Heart left ventricle (tissue), 16 donors: Measurements from ENCODE around the gene HIC1. TPM values are rescaled to one million over a fixed set of nuclear protein-coding genes. Genes with fewer than 3 reads are reported as not detected.

ENCODE experiments used
- ATAC-seq, 4 donors: fragments of 200-7000 bp; cut with Tn5 transposase; one replicate each; pipeline ENCODE4 v1.9.1; 2020 to 2022; ENCODE audit warnings: moderate library complexity in 4 of 4, mild to moderate bottlenecking in 3 of 4, moderate number of reproducible peaks in 1 of 4
- DNase-seq, 5 donors: peaks; one replicate each; pipeline ENCODE4 v3.0.0-alpha.2; 2020
- H3K27ac ChIP-seq, 12 donors: fragments of 200-600 bp; sonication (generic) in 4 of 12; one replicate each; pipeline versions ENCODE4 v1.5.0 to v1.8.0; 2016 to 2022; ENCODE audit warnings: mild to moderate bottlenecking in 2 of 12
- H3K27me3 ChIP-seq, 9 donors: fragments of 200-600 bp; sonication (generic) in 2 of 9; one replicate each; pipeline versions ENCODE4 v1.5.1 to v1.8.0; 2016 to 2022; ENCODE audit warnings: mild to moderate bottlenecking in 3 of 9
- H3K36me3 ChIP-seq, 9 donors: fragments of 200-600 bp; sonication (generic) in 2 of 9; one replicate each; pipeline versions ENCODE4 v1.5.0 to v1.8.0; 2018 to 2022; ENCODE audit warnings: mild to moderate bottlenecking in 2 of 9
- H3K4me1 ChIP-seq, 12 donors: fragments of 200-600 bp; sonication (generic) in 4 of 12; one replicate each; pipeline versions ENCODE4 v1.5.0 to v1.8.0; 2016 to 2022; ENCODE audit warnings: mild to moderate bottlenecking in 3 of 12
- H3K4me3 ChIP-seq, 12 donors: fragments of 200-600 bp; sonication (generic) in 4 of 12; one replicate each; pipeline versions ENCODE4 v1.5.0 to v1.8.0; 2017 to 2022; ENCODE audit warnings: mild to moderate bottlenecking in 9 of 12, moderate library complexity in 4 of 12
- H3K9me3 ChIP-seq, 12 donors: fragments of 200-600 bp; sonication (generic) in 4 of 12; one replicate each; pipeline versions ENCODE4 v1.5.0 to v1.8.0; 2016 to 2022; ENCODE audit warnings: mild to moderate bottlenecking in 1 of 12
- POLR2A ChIP-seq, 2 donors: fragments of 450-650 bp; IDR thresholded peaks; one replicate each; pipeline ENCODE4 v1.6.1; 2017; ENCODE audit warnings: antibody characterized with exemption in 2 of 2, mild to moderate bottlenecking in 2 of 2, moderate library complexity in 2 of 2
- WGBS, 4 donors: extraction: QIAGEN DNeasy Blood & Tissue Kit in 2 of 4; methylation state at CpG; one replicate each; pipeline versions ENCODE4 v1.1.5 to v1.1.7; 2013 to 2018; 5-methylcytosine and 5-hydroxymethylcytosine counted together
- intact Hi-C, 10 donors: fragments of 100-400 bp; cut with DNase I; formaldehyde crosslinking; loops; one replicate each; pipeline versions ENCODE4 v1.11.1 to v1.14.2; 2022
- polyA plus RNA-seq, 2 donors: library from polyadenylated mRNA; stranded (reverse); fragments of 200-250 nt; gene quantifications; one replicate each; pipeline ENCODE4 v1.2.3, GENCODE V29; 2013
- total RNA-seq, 9 donors: library from RNA; depleted of rRNA in 2 of 9; stranded (reverse); fragments of >200 nt in 2 of 9; fragmentation: NEBNext Ultra II Directional in 3 of 9; extraction: Animal tissue kit (Norgen Biotek cat#: 25700) in 3 of 9; gene quantifications; one replicate each; pipeline versions ENCODE4 v1.1.0 to v1.2.4, GENCODE V29; 2016 to 2023
- TF ChIP-seq, protein P1 (sequence below), 12 donors: fragments of 200-600 bp; sonication (generic) in 4 of 12; IDR thresholded peaks; one replicate each; pipeline versions ENCODE4 v1.5.0 to v1.8.0; 2018 to 2022; ENCODE audit warnings: antibody characterized with exemption in 12 of 12, mild to moderate bottlenecking in 5 of 12
- donor health status: ischemic (EF 13 %, LVEDD 7.1; RV severe dilation, severe dysfunction).
- donor health status: healthy with polysubstance abuse.
- donor health status: DM: no; HTN: yes; CAD: no.
- donor health status: DM: no; HTN: no; CAD: no.
- donor health status: ischemic (EF 25% LVEDD 6.9; RV normal size, moderate dysfunction).
- donor health status: ischemic (EF 25% LVEDD 5.7; RV mildly dilated, moderate dysfunction).
- donor health status: healthy.
- donor health status: DM: yes; HTN: yes; CAD: no.
- donor health status: ischemic (EF 35%, LVEDD 5.7; RV mildly dilated, moderate dysfunction).
- donor health status: nonischemic (EF 11% LVEDD 7.7; RV severe dilation, severe dysfunction).
- donor health status: DM: yes; HTN: yes; CAD: no.
- donor health status: PGD.
- donor health status: ischemic (EF 29% LVEDD 5.4; RV normal size, mild dysfunction).
- donor health status: nonischemic (EF 23%, LVEDD 6.1; RV moderate dilation, normal function).

Gene HIC1
- total and polyA plus RNA-seq, 11 donors = 8.3 to 29.6 (median 14.2) TPM

GRCh38 chr17:2029911-2030778 lies 24.8 kb upstream of the HIC1 start, which contains the start of gene DPH1:
Gene DPH1 (plus strand): TSS chr17:2030153. CDS start chr17:2030170, 17 bp downstream.
- DNase-seq (peak; percentile 90 to 94 (median 92)), ATAC-seq (peak; percentile 83 to 93 (median 88))
- 0 to 3% (median 1%) methylated on average over 48 to 59 of the region's 59 CpGs for WGBS, 4 donors
- H3K27me3 ChIP-seq = peaks cover 0 to 29% (median 0%) of the 10 kb centered on the region in 9 donors
- H3K9me3 ChIP-seq = no peaks in the 10 kb centered on the region
- peaks cover 0 to 14% (median 7%) of the 10 kb centered on the region in 9 donors for H3K36me3 ChIP-seq
- intact Hi-C loops = loop anchor here in 5 of 10 donors (2.0 to 10.0 kb wide), 11 partner anchors 58 to 465 kb away; partner anchors contain the start of genes PITPNA (in 1 of the 5) and WDR81 (in 1 of the 5)
- peaks cover 10 to 48% (median 29%) of the 10 kb centered on the region in 12 donors for H3K4me1 ChIP-seq
- H3K27ac ChIP-seq = peak within 1 kb of the TSS in 10 of 12 donors; percentile 44 to 87 (median 72)
- H3K4me3 ChIP-seq = peak within 1 kb of the TSS; percentile 64 to 100 (median 91)
- TF ChIP-seq, protein P1, sequence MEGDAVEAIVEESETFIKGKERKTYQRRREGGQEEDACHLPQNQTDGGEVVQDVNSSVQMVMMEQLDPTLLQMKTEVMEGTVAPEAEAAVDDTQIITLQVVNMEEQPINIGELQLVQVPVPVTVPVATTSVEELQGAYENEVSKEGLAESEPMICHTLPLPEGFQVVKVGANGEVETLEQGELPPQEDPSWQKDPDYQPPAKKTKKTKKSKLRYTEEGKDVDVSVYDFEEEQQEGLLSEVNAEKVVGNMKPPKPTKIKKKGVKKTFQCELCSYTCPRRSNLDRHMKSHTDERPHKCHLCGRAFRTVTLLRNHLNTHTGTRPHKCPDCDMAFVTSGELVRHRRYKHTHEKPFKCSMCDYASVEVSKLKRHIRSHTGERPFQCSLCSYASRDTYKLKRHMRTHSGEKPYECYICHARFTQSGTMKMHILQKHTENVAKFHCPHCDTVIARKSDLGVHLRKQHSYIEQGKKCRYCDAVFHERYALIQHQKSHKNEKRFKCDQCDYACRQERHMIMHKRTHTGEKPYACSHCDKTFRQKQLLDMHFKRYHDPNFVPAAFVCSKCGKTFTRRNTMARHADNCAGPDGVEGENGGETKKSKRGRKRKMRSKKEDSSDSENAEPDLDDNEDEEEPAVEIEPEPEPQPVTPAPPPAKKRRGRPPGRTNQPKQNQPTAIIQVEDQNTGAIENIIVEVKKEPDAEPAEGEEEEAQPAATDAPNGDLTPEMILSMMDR (IDR thresholded peaks at IDR 0.05) = no peak
- TF ChIP-seq POLR2A (IDR thresholded peaks at IDR 0.05) = peak in 1 of 2 donors; percentile 65

- peaks cover 10 to 42% (median 24%) of the 10 kb centered on the region in 12 donors for H3K4me1 ChIP-seq
- 21 to 29% (median 24%) methylated on average over 10 of the region's 10 CpGs for WGBS, 4 donors
- no peaks in the 10 kb centered on the region for H3K9me3 ChIP-seq
- TF ChIP-seq, protein P1 (IDR thresholded peaks at IDR 0.05) = peak in 9 of 12 donors; percentile 15 to 53 (median 36)
- no peak for TF ChIP-seq POLR2A (IDR thresholded peaks at IDR 0.05)
- peaks cover 0 to 18% (median 11%) of the 10 kb centered on the region in 9 donors for H3K36me3 ChIP-seq
- ATAC-seq (no peak), DNase-seq (peak in 1 of 5 donors; percentile 55)
- H3K27me3 ChIP-seq = peaks cover 0 to 23% (median 0%) of the 10 kb centered on the region in 9 donors
- H3K4me3 ChIP-seq = peak overlapping the region; percentile 64 to 100 (median 91)
- intact Hi-C loops = loop anchor here in 3 of 10 donors (10.0 kb wide), 3 partner anchors 296 to 466 kb away; partner anchors contain the start of gene PITPNA (in 1 of the 3)
- H3K27ac ChIP-seq = peak overlapping the region in 5 of 12 donors; percentile 56 to 87 (median 80)
Measured at GRCh38 chr17:2030779-2031163, 24.1 kb upstream of the HIC1 start.

DNA sequence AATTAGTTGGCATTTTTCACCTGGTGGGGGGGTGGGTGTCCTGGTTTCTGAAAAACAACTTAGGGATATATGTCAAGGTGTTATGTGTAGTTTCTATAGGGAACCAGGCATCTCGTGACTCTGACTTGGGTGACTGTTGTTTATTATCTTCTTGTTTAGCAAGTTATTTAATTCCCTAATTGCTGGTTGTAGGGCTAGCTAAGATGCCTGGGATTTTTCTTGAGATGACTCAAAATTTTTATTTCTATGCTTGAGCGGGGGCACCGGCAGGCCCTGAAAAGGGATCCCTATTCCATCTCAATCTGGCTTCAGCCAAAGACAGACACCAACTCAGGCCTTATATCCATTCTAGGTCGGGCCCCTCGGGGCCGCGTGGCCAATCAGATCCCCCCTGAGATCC lies 21.8 kb upstream of the HIC1 start:
- H3K27ac ChIP-seq = no peak overlapping the region
- no peaks in the 10 kb centered on the region for H3K9me3 ChIP-seq
- H3K27me3 ChIP-seq = peaks cover 0 to 4% (median 0%) of the 10 kb centered on the region in 9 donors
- intact Hi-C loops = loop anchor here in 3 of 10 donors (10.0 kb wide), 3 partner anchors 298 to 468 kb away; partner anchors contain the start of gene PITPNA (in 1 of the 3)
- peaks cover 0 to 40% (median 34%) of the 10 kb centered on the region in 9 donors for H3K36me3 ChIP-seq
- TF ChIP-seq, protein P1 (IDR thresholded peaks at IDR 0.05) = no peak
- no peak for TF ChIP-seq POLR2A (IDR thresholded peaks at IDR 0.05)
- no peak for DNase-seq
- H3K4me3 ChIP-seq = no peak overlapping the region
- no peak for ATAC-seq
- 92 to 95% (median 94%) methylated on average over 7 of the region's 7 CpGs for whole genome bisulfite sequencing, 4 donors
- H3K4me1 ChIP-seq = peaks cover 7 to 31% (median 19%) of the 10 kb centered on the region in 12 donors
